AG04449 (cell line): Measurements from ENCODE around the gene OR52W1.

Experiments used
- CTCF ChIA-PET: fragments of 350-600 bp; formaldehyde crosslinking; extraction: SDS; loops from one replicate; lab custom pipeline; 2021; ENCODE audit warnings: antibody characterized with exemption; lab: Yijun Ruan, JAX
- POLR2A ChIA-PET: fragments of 400-600, 350-600 bp; formaldehyde crosslinking; extraction: SDS; loops from one replicate; lab custom pipeline; 2020; ENCODE audit warnings: antibody characterized with exemption, inconsistent platforms; lab: Yijun Ruan, JAX
- DNase-seq: peaks from one replicate; pipeline ENCODE4 v3.0.0-alpha.2; 2010; ENCODE audit warnings: low read depth, low spot score
- H3K4me3 ChIP-seq: 2 replicates; pipeline ENCODE4 v1.5.1; 2011; ENCODE audit warnings: low read depth, mild to moderate bottlenecking, control low read depth, low read length
- CTCF ChIP-seq: IDR thresholded peaks from one replicate; pipeline ENCODE4 v1.5.1; 2011; ENCODE audit warnings: mild to moderate bottlenecking, moderate library complexity, low read length, control low read depth, inconsistent platforms; ENCODE audit not compliant: insufficient read depth; ENCODE audit errors: missing control alignments

Gene OR52W1

GRCh38 chr11:6199174-6199810, at the start of gene OR52W1:
TSS of gene OR52W1 (plus strand) at chr11:6199224. CDS start at chr11:6199224, 0 bp downstream.
- TF ChIP-seq CTCF: no peak
- CTCF ChIA-PET: no interaction called here

GRCh38 chr11:6151117-6151516, 47.9 kb upstream of the OR52W1 start:
- CTCF ChIA-PET: no interaction called here
- no peak for TF ChIP-seq CTCF
- DNase-seq: no peak
- POLR2A ChIA-PET: no interaction called here
- H3K4me3 ChIP-seq: no peak overlapping the region

More at GRCh38 chr11:6199174-6199810, at the start of gene OR52W1:
- POLR2A ChIA-PET: no interaction called here
- H3K4me3 ChIP-seq: no peak within 1 kb of the TSS
- no peak for DNase-seq

GRCh38 chr11:6152126-6152525, 46.9 kb upstream of the OR52W1 start:
- CTCF ChIA-PET: no interaction called here
- TF ChIP-seq CTCF: no peak
- POLR2A ChIA-PET: no interaction called here
- DNase-seq: no peak
- no peak overlapping the region for H3K4me3 ChIP-seq

GRCh38 chr11:6156628-6157359, 42.2 kb upstream of the OR52W1 start:
- ChIA-PET CTCF (no interaction called here), POLR2A (no interaction called here)
- TF ChIP-seq CTCF: no peak
- no peak overlapping the region for H3K4me3 ChIP-seq
- no peak for DNase-seq

GRCh38 chr11:6170226-6170625, 28.8 kb upstream of the OR52W1 start, which contains the start of gene OR52B2:
TSS of gene OR52B2 (minus strand) at chr11:6170326. CDS start at chr11:6170326, 0 bp downstream.
- POLR2A ChIA-PET: no interaction called here
- TF ChIP-seq CTCF: no peak
- CTCF ChIA-PET: no interaction called here
- no peak for DNase-seq
- H3K4me3 ChIP-seq: no peak within 1 kb of the TSS

- CTCF ChIA-PET: no interaction called here
- POLR2A ChIA-PET: no interaction called here
- no peak overlapping the region for H3K4me3 ChIP-seq
- DNase-seq: no peak
- no peak for TF ChIP-seq CTCF
Measured at GRCh38 chr11:6175440-6175839, 23.6 kb upstream of the OR52W1 start.
